Uterus (tissue), 2 donors: ENCODE measurements around the gene OR52E4.

ENCODE experiments used
- CTCF ChIP-seq, 4 experiments: fragments of 200-600 bp in 2 of 4; fragments of 450-650 bp in 2 of 4; sonication (generic) in 2 of 4; IDR thresholded peaks; one replicate each; pipeline ENCODE4 v1.5.1; 2016 to 2019; ENCODE audit warnings: antibody characterized with exemption in 4 of 4, mild to moderate bottlenecking in 2 of 4, moderate library complexity in 1 of 4
- POLR2A ChIP-seq, 2 donors: fragments of 450-650 bp; IDR thresholded peaks; one replicate each; pipeline ENCODE4 v1.6.1; 2016; ENCODE audit warnings: antibody characterized with exemption in 2 of 2, mild to moderate bottlenecking in 1 of 2, moderate library complexity in 1 of 2

- TF ChIP-seq CTCF (IDR thresholded peaks at IDR 0.05) = no peak
- TF ChIP-seq POLR2A (IDR thresholded peaks at IDR 0.05) = no peak
Observed at GRCh38 chr11:5933116-5933515, 52.7 kb downstream of the OR52E4 start.
